ENCODE measurements around the gene EGR1.

GRCh38 chr5:138438724-138439476 lies 26.4 kb upstream of the EGR1 start, which contains the start of gene REEP2:
- TF ChIP-seq POLR2A (IDR thresholded peaks at IDR 0.05; ENCODE audit: low read depth, low read length): no peak
- TF ChIP-seq TAF1 (IDR thresholded peaks at IDR 0.05; ENCODE audit: low read depth, low read length): no peak
- no peak for TF ChIP-seq POLR2AphosphoS5 (IDR thresholded peaks at IDR 0.05; ENCODE audit: low read depth, low read length)
- no peak for TF ChIP-seq SPI1 (IDR thresholded peaks at IDR 0.05; ENCODE audit: low read depth, low read length)
